GM23338 (cell line): ENCODE data around the gene KIAA0586. TPM values are rescaled to one million over a fixed set of nuclear protein-coding genes. Genes with fewer than 3 reads are reported as not detected.
A peak's percentile ranks its signal among the peaks of the same experiment; 100 is the strongest.

Experiments used
- ATAC-seq: fragments of 200-7000 bp; cut with Tn5 transposase; 3 replicates; pipeline ENCODE4 v1.9.1; 2020
- DNase-seq: peaks from one replicate; pipeline ENCODE4 v3.0.0-alpha.2; 2015; ENCODE audit warnings: low spot score
- H2AFZ ChIP-seq: fragments of 200-600 bp; sonication (generic); 2 replicates; pipeline ENCODE4 v1.8.0; 2016; ENCODE audit warnings: antibody characterized with exemption, mild to moderate bottlenecking, moderate library complexity
- H3F3A ChIP-seq: fragments of 200-600 bp; sonication (generic); replicated peaks from 2 replicates; pipeline ENCODE4 v1.8.0; 2017; ENCODE audit warnings: antibody characterized with exemption, mixed run types, low read depth
- H3K27ac ChIP-seq: fragments of 200-600 bp; sonication (generic); 2 replicates; pipeline ENCODE4 v1.6.1; 2016; ENCODE audit warnings: low read depth
- H3K27me3 ChIP-seq: fragments of 200-600 bp; sonication (generic); 2 replicates; pipeline ENCODE4 v1.8.0; 2016; ENCODE audit warnings: mild to moderate bottlenecking, mixed run types, moderate library complexity; ENCODE audit not compliant: insufficient read depth
- H3K36me3 ChIP-seq: fragments of 200-600 bp; sonication (generic); 2 replicates; pipeline ENCODE4 v1.8.0; 2016; ENCODE audit warnings: mild to moderate bottlenecking; ENCODE audit not compliant: insufficient read depth
- H3K4me1 ChIP-seq: fragments of 200-600 bp; sonication (generic); 2 replicates; pipeline ENCODE4 v1.8.0; 2016; ENCODE audit warnings: mild to moderate bottlenecking, moderate library complexity; ENCODE audit not compliant: insufficient read depth
- H3K4me2 ChIP-seq: fragments of 200-600 bp; sonication (generic); 2 replicates; pipeline ENCODE4 v1.7.1; 2017; ENCODE audit warnings: mixed run types
- H3K4me3 ChIP-seq: fragments of 200-600 bp; sonication (generic); 2 replicates; pipeline ENCODE4 v1.6.1; 2016; ENCODE audit warnings: mixed run types
- H3K79me2 ChIP-seq: fragments of 200-600 bp; sonication (generic); replicated peaks from 2 replicates; pipeline ENCODE4 v1.8.0; 2017; ENCODE audit warnings: mild to moderate bottlenecking; ENCODE audit not compliant: insufficient read depth
- H3K9me2 ChIP-seq: fragments of 200-600 bp; sonication (generic); 2 replicates; pipeline ENCODE4 v1.8.0; 2017; ENCODE audit not compliant: insufficient read depth
- H4K20me1 ChIP-seq: fragments of 200-600 bp; sonication (generic); replicated peaks from 2 replicates; pipeline ENCODE4 v1.8.0; 2017; ENCODE audit warnings: mild to moderate bottlenecking; ENCODE audit not compliant: insufficient read depth
- H3K27ac Mint-ChIP-seq: 2 replicates; pipeline ENCODE4 v1.8.0; 2020; ENCODE audit warnings: inconsistent platforms, mild to moderate bottlenecking, moderate library complexity, mixed read lengths
- H3K27me3 Mint-ChIP-seq: 3 replicates; pipeline ENCODE4 v1.8.0; 2022; ENCODE audit warnings: low read depth, mild to moderate bottlenecking, moderate library complexity, mixed read lengths, inconsistent platforms; ENCODE audit not compliant: insufficient read depth, poor library complexity
- H3K36me3 Mint-ChIP-seq: 3 replicates; pipeline ENCODE4 v1.8.0; 2021; ENCODE audit warnings: low read depth, mild to moderate bottlenecking, inconsistent platforms, moderate library complexity, mixed read lengths
- H3K4me1 Mint-ChIP-seq: 3 replicates; pipeline ENCODE4 v1.8.0; 2020; ENCODE audit warnings: mild to moderate bottlenecking, inconsistent platforms, mixed read lengths
- H3K4me3 Mint-ChIP-seq: 3 replicates; pipeline ENCODE4 v1.8.0; 2021; ENCODE audit warnings: moderate library complexity, mild to moderate bottlenecking, inconsistent platforms, mixed read lengths
- H3K9me3 Mint-ChIP-seq: 3 replicates; pipeline ENCODE4 v1.8.0; 2020; ENCODE audit warnings: moderate library complexity, mild to moderate bottlenecking, inconsistent platforms, mixed read lengths
- CREB1 ChIP-seq: fragments of 250-450 bp; sonication (Bioruptor Pico); IDR thresholded peaks from 2 replicates; pipeline ENCODE4 v1.5.0; 2020; ENCODE audit warnings: low read depth, mild to moderate bottlenecking, moderate library complexity
- JUNB ChIP-seq: IDR thresholded peaks from one replicate; pipeline ENCODE4 v1.6.1; 2016; ENCODE audit warnings: antibody characterized with exemption; ENCODE audit not compliant: unreplicated experiment
- NANOG ChIP-seq: IDR thresholded peaks from 2 replicates; pipeline ENCODE4 v1.6.1; 2016; ENCODE audit warnings: antibody characterized with exemption, borderline replicate concordance
- STAT1 ChIP-seq: IDR thresholded peaks from one replicate; pipeline ENCODE4 v1.6.1; 2016; ENCODE audit warnings: antibody characterized with exemption; ENCODE audit not compliant: unreplicated experiment
- polyA plus RNA-seq: library from polyadenylated mRNA; unstranded; fragments of >200 nt; fragmentation: Nextera tagmentation; extraction: Ambion mirVana; gene quantifications from 2 replicates; pipeline ENCODE4 v1.2.1, GENCODE V29; 2016
- total RNA-seq: library from RNA; depleted of rRNA; stranded (reverse); fragments of >200 nt; shearing (Covaris generic); gene quantifications from 2 replicates; pipeline ENCODE4 v1.2.3, GENCODE V29; 2014
- TF ChIP-seq, protein P1 (sequence below), 2 experiments: fragments of 200-600 bp in 1 of 2; sonication (generic) in 1 of 2; conservative IDR thresholded peaks; 2 replicates each; pipeline versions ENCODE4 v1.5.1 to v1.6.1; 2016 to 2017; ENCODE audit warnings: antibody characterized with exemption in 2 of 2, low read depth in 2 of 2, mild to moderate bottlenecking in 2 of 2, moderate library complexity in 1 of 2

The KIAA0586 gene
- total and polyA plus RNA-seq, 2 experiments from 2014 or later, result 22.2 to 23.7 TPM

DNA sequence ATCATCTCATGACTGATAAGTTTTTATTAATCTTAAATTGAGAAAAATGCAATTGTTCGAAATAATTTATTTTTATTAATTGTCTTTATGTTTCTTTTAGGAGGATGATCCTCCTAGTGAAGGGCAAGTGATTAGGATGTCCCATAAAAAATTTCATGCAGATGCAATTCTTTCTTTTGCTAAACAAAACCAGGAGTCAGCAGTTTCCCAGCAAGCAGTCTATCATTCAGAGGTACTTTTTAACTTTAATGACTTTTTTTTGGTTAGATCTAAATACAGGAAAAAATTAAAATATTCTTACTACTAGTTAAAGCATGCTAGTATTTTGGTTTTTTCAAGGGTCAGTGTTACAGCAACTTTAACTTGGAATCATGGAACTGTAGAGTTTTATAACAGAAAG, 64.5 kb downstream of the KIAA0586 start:
- Histone ChIP-seq H3K27ac (no peak overlapping the region), H3K27me3 (no peaks in the 10 kb centered on the region), H3K4me3 (no peak overlapping the region), H3F3A (no peaks in the 10 kb centered on the region), H3K4me2 (no peak overlapping the region), H3K4me1 (no peaks in the 10 kb centered on the region), H3K36me3 (no peaks in the 10 kb centered on the region; the same call in 1 of the 2 replicates), H2AFZ (no peak overlapping the region), H3K79me2 (no peaks in the 10 kb centered on the region), H3K9me2 (no peaks in the 10 kb centered on the region), H4K20me1 (peaks cover 4% of the 10 kb centered on the region; the same call in 1 of the 2 replicates)
- Mint-ChIP-seq H3K9me3 (no peaks in the 10 kb centered on the region), H3K27ac (no peak overlapping the region), H3K36me3 (peaks cover 7% of the 10 kb centered on the region; the same call in 2 of the 3 replicates), H3K27me3 (no peaks in the 10 kb centered on the region), H3K4me3 (no peak overlapping the region), H3K4me1 (no peaks in the 10 kb centered on the region)
- no peak for ATAC-seq
- DNase-seq, result no peak
- TF ChIP-seq STAT1 (no peak), NANOG (no peak)

GRCh38 chr14:58501214-58501816, 73.8 kb downstream of the KIAA0586 start:
- Histone ChIP-seq H3K36me3 (no peaks in the 10 kb centered on the region), H3K27ac (no peak overlapping the region), H3K4me3 (no peak overlapping the region), H3K4me2 (no peak overlapping the region), H2AFZ (no peak overlapping the region), H3F3A (no peaks in the 10 kb centered on the region), H3K9me2 (no peaks in the 10 kb centered on the region), H3K27me3 (no peaks in the 10 kb centered on the region), H3K79me2 (no peaks in the 10 kb centered on the region), H4K20me1 (no peaks in the 10 kb centered on the region), H3K4me1 (no peaks in the 10 kb centered on the region)
- Mint-ChIP-seq H3K36me3 (no peaks in the 10 kb centered on the region; the same call in 2 of the 3 replicates), H3K27me3 (no peaks in the 10 kb centered on the region), H3K9me3 (no peaks in the 10 kb centered on the region), H3K27ac (no peak overlapping the region), H3K4me1 (no peaks in the 10 kb centered on the region), H3K4me3 (no peak overlapping the region)
- peak; percentile 81 for DNase-seq
- no peak for TF ChIP-seq CREB1 (CRISPR knock-in tag)
- TF ChIP-seq, protein P1, sequence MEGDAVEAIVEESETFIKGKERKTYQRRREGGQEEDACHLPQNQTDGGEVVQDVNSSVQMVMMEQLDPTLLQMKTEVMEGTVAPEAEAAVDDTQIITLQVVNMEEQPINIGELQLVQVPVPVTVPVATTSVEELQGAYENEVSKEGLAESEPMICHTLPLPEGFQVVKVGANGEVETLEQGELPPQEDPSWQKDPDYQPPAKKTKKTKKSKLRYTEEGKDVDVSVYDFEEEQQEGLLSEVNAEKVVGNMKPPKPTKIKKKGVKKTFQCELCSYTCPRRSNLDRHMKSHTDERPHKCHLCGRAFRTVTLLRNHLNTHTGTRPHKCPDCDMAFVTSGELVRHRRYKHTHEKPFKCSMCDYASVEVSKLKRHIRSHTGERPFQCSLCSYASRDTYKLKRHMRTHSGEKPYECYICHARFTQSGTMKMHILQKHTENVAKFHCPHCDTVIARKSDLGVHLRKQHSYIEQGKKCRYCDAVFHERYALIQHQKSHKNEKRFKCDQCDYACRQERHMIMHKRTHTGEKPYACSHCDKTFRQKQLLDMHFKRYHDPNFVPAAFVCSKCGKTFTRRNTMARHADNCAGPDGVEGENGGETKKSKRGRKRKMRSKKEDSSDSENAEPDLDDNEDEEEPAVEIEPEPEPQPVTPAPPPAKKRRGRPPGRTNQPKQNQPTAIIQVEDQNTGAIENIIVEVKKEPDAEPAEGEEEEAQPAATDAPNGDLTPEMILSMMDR (conservative IDR thresholded peaks at IDR 0.05; ENCODE audit: low read depth in 2 of 2), result peak; percentile 87 to 99
- peak; percentile 69 for ATAC-seq

GRCh38 chr14:58513272-58513671, 85.8 kb downstream of the KIAA0586 start:
- Histone ChIP-seq H3K79me2 (no peaks in the 10 kb centered on the region), H2AFZ (no peak overlapping the region), H3K4me2 (no peak overlapping the region), H3K9me2 (no peaks in the 10 kb centered on the region), H3K4me3 (no peak overlapping the region), H3K27me3 (no peaks in the 10 kb centered on the region), H3K27ac (no peak overlapping the region), H4K20me1 (no peaks in the 10 kb centered on the region), H3K36me3 (no peaks in the 10 kb centered on the region), H3K4me1 (no peaks in the 10 kb centered on the region), H3F3A (no peaks in the 10 kb centered on the region)
- Mint-ChIP-seq H3K4me1 (no peaks in the 10 kb centered on the region), H3K27me3 (no peaks in the 10 kb centered on the region), H3K27ac (no peak overlapping the region), H3K4me3 (no peak overlapping the region), H3K9me3 (peaks cover 4% of the 10 kb centered on the region; the same call in 1 of the 3 replicates), H3K36me3 (peaks cover 10% of the 10 kb centered on the region; the same call in 2 of the 3 replicates)
- ATAC-seq, result no peak
- no peak for DNase-seq
- no peak for TF ChIP-seq JUNB
